Measurements from ENCODE around the gene ZNF77.

DNA sequence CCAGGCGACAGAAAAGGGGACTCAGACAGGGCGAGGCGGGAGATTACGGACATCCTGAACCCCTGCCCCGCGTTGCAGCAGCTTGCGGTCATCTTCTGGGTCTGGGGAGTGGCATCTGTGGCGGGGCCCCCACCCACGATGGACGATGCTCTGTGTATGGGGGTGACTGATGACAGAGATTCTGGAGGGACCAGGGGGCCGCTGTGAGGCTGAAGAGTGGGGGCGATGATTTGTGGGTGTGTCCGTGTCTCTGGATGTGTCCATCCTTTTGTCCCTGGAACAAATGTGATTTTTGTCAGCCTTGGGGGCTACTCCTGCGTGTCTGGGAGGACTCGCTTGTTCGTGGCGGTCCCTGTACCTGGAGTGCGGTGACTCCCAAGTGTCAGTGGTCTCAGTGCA lies 17.7 kb downstream of the ZNF77 start:
- TF ChIP-seq, protein P1, sequence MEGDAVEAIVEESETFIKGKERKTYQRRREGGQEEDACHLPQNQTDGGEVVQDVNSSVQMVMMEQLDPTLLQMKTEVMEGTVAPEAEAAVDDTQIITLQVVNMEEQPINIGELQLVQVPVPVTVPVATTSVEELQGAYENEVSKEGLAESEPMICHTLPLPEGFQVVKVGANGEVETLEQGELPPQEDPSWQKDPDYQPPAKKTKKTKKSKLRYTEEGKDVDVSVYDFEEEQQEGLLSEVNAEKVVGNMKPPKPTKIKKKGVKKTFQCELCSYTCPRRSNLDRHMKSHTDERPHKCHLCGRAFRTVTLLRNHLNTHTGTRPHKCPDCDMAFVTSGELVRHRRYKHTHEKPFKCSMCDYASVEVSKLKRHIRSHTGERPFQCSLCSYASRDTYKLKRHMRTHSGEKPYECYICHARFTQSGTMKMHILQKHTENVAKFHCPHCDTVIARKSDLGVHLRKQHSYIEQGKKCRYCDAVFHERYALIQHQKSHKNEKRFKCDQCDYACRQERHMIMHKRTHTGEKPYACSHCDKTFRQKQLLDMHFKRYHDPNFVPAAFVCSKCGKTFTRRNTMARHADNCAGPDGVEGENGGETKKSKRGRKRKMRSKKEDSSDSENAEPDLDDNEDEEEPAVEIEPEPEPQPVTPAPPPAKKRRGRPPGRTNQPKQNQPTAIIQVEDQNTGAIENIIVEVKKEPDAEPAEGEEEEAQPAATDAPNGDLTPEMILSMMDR (IDR thresholded peaks at IDR 0.05; ENCODE audit: low read length): no peak
- TF ChIP-seq EZH2 (IDR thresholded peaks at IDR 0.05; ENCODE audit: borderline replicate concordance, low read length): no peak

All from OCI-LY1 (cell line).